K562 (cell line): ENCODE data around the gene SLC6A7.

ENCODE experiments used
- POLR2A ChIP-seq: fragments of 450-650 bp; conservative IDR thresholded peaks from 2 replicates; pipeline ENCODE4 v1.6.1; 2016
- TF ChIP-seq, protein P1 (sequence below), 3 experiments: IDR thresholded peaks in 2 of 3; conservative IDR thresholded peaks in 1 of 3; 2 replicates each; pipeline ENCODE4 v1.5.1; 2011 to 2012; ENCODE audit warnings: low read length in 3 of 3, mild to moderate bottlenecking in 3 of 3, control low read depth in 2 of 3, improper control_type of control experiment in 1 of 3, inconsistent platforms in 1 of 3, low read depth in 1 of 3, mixed read lengths in 1 of 3, moderate library complexity in 1 of 3; ENCODE audit not compliant: insufficient read depth in 2 of 3

DNA sequence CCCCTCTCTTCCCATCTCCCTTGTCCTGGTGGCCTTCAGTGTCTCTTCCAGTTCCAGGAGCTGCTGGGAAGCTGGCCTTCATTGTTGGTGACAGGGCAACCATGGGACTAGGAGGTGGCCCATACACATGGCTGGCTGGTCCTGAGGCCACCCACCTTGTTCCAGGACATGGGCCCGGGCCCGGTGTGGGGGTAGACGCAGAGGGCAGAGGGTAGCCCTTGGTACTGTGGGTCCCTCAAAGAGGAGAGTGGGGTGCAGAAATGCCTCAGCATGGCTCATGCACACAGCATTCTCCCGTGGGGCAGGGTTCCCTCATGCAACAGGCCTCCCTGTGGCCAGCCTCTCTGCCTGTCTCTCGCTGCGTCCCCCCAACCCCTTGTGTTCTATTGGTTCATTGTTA lies 20.8 kb downstream of the SLC6A7 start:
- TF ChIP-seq POLR2A, result no peak
- TF ChIP-seq, protein P1, sequence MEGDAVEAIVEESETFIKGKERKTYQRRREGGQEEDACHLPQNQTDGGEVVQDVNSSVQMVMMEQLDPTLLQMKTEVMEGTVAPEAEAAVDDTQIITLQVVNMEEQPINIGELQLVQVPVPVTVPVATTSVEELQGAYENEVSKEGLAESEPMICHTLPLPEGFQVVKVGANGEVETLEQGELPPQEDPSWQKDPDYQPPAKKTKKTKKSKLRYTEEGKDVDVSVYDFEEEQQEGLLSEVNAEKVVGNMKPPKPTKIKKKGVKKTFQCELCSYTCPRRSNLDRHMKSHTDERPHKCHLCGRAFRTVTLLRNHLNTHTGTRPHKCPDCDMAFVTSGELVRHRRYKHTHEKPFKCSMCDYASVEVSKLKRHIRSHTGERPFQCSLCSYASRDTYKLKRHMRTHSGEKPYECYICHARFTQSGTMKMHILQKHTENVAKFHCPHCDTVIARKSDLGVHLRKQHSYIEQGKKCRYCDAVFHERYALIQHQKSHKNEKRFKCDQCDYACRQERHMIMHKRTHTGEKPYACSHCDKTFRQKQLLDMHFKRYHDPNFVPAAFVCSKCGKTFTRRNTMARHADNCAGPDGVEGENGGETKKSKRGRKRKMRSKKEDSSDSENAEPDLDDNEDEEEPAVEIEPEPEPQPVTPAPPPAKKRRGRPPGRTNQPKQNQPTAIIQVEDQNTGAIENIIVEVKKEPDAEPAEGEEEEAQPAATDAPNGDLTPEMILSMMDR (IDR thresholded peaks at IDR 0.05 in 2 of 3, conservative IDR thresholded peaks at IDR 0.05 in 1 of 3; ENCODE audit: insufficient read depth in 2 of 3, low read depth in 1 of 3, low read length in 3 of 3), result no peak
